CD4-positive, alpha-beta T cell treated with Interleukin-4 for 1 hour (primary cell): ENCODE measurements around the gene LIN28B.
"Not testable (repeated sequence)": the region's sequence is repeated elsewhere in the genome, so short reads cannot be mapped to it uniquely, and the experiment has no call there.

Experiments used
- DNase-seq, 2 donors: peaks; one replicate each; pipeline ENCODE4 v3.0.0-alpha.2; 2020 to 2022

LIN28B gene

GRCh38 chr6:104956731-104957294, at the start of gene LIN28B:
Gene LIN28B (plus strand): TSS chr6:104957107. CDS start chr6:104957251, 144 bp downstream.
- DNase-seq: no peak

- no peak for DNase-seq
Measured at GRCh38 chr6:104908031-104908887, 48.6 kb upstream of the LIN28B start.

GRCh38 chr6:104908888-104909525, 47.9 kb upstream of the LIN28B start:
- no peak for DNase-seq

GRCh38 chr6:104921896-104922295, 35.0 kb upstream of the LIN28B start:
- DNase-seq: no peak

GRCh38 chr6:104928141-104928540, 28.8 kb upstream of the LIN28B start:
- no peak for DNase-seq

- no peak for DNase-seq
Measured at GRCh38 chr6:104929353-104929752, 27.6 kb upstream of the LIN28B start.

- DNase-seq: no peak
Measured at GRCh38 chr6:104930939-104931338, 26.0 kb upstream of the LIN28B start.

- DNase-seq: no peak
Measured at GRCh38 chr6:104936766-104937535, 20.0 kb upstream of the LIN28B start.

- DNase-seq: no peak
Measured at GRCh38 chr6:104940238-104940892, 16.5 kb upstream of the LIN28B start.

GRCh38 chr6:104940893-104941728, 15.8 kb upstream of the LIN28B start:
- peak in 1 of 2 donors; percentile 16 for DNase-seq

- DNase-seq: no peak
Measured at GRCh38 chr6:104941729-104942091, 15.2 kb upstream of the LIN28B start.

GRCh38 chr6:104943781-104944180, 13.1 kb upstream of the LIN28B start:
- DNase-seq: no peak

GRCh38 chr6:104949206-104949605, 7.7 kb upstream of the LIN28B start:
- DNase-seq: no peak

- DNase-seq: no peak
Measured at GRCh38 chr6:104951677-104952076, 5.2 kb upstream of the LIN28B start.

GRCh38 chr6:104952911-104953399, 4.0 kb upstream of the LIN28B start:
- DNase-seq: no peak

- not testable (repeated sequence) for DNase-seq
Measured at GRCh38 chr6:104953400-104954189, 3.3 kb upstream of the LIN28B start.

- DNase-seq: no peak
Measured at GRCh38 chr6:104954190-104954797, 2.6 kb upstream of the LIN28B start.

GRCh38 chr6:104955491-104955890, 1.4 kb upstream of the LIN28B start:
- DNase-seq: no peak

- no peak for DNase-seq
Measured at GRCh38 chr6:104955927-104956730, 778 bp upstream of the LIN28B start.
